GM21528 (cell line): ENCODE data around the gene RPS19.
"Not testable (repeated sequence)": the region's sequence is repeated elsewhere in the genome, so short reads cannot be mapped to it uniquely, and the experiment has no call there.

Experiments
- ATAC-seq: cut with Tn5 transposase; IDR thresholded peaks from one replicate; pipeline ENCODE4 v1.9.1; 2021; ENCODE audit warnings: mild to moderate bottlenecking, moderate library complexity; ENCODE audit not compliant: unreplicated experiment, low FRiP score

Gene RPS19

DNA sequence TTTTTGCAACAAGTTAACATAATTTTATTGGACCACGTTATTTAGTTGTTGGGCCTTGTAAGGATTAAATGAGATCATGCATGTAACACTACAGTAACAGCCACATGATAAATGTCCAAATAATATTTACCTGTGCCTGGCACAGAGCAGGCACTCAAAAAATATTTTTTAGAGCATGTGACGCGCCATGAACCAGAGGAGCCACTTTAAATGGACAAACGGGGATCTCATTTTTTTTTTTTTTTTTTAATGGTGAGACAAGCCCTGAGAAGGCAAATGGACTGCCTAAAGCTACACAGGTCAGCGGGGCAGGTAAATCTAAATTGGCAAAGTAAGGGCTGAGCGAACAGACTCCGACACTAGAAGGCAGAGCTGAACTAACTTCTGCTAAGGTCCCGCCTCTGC lies 840 bp upstream of the RPS19 start:
- ATAC-seq: no peak

DNA sequence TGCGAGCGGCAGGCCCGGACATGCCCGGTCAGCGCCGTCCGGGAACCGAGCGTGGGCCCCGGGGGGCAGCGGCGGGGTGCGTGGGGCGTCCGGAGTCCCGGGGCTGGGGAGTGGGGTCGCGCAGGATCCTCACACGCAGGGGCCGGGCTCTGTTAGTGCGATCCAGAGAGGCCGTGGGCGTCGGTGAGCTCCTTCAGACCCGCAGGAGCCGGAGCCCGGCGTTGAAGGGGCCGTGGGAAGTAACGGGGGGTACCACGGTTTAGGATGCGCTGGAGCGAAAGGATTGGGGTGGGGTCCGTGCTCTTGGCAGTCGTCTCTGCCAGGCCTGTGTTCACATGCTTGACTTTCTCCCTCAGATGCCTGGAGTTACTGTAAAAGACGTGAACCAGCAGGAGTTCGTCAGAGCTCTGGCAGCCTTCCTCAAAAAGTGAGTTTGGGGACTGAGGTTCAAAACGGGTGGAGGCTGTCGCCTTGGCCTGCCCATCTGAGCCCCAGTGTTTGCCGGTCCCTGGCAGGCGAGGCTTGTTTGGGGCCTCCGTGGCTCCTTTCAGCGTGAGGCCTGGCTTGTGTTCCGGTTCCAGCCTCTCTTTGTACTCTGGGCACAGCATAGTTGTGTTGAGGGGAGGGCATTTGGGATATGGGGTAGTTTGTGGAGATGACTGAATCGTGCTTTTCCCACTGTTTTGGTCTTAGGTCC lies 512 bp downstream of the RPS19 start:
- ATAC-seq: no peak

DNA sequence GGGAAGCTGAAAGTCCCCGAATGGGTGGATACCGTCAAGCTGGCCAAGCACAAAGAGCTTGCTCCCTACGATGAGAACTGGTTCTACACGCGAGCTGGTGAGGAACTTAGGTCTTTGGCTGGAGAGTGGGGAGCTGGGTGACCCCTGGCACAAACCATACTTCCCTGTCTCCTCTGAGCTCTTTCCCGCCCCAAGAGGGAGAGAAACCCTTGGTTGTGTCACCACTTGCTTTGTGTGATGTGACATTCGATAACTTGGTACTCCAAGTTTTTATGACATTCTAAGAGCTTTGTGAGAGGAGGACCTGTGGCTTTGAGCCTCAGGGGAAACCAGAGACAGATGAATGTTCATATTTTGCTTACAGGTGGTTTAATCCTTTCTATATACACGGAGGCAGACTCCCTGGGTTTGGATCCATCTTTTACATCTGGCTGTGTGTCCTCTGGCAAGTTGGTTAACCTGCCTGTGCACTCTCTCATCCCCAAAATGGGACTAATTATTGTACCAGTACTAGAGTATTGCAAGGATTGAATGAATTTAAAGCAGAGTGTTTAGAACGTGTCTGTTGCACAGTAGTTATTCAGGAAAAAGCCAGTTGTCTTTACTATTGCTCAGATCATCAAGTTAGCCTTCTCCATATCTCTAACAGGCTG lies 1.2 kb downstream of the RPS19 start:
- no peak for ATAC-seq

DNA sequence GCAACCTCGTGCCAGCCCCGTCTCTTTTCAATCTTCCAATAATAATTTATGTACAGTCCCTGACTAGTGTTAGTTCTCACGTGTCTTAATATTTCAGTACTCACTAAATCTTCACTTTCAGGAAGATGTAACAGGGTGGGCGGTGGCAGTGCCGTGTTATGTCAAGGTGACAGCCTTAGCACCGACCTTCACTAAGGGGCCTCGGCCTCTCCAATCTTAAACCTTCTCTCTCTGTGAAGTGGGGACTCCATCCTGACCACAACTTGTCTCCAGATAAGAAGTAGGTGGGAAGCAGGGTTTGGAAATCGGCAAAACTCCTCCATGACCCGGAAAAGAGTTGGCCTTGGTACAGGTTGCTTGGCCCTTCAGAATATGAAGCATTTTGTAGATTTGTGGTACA lies 1.8 kb downstream of the RPS19 start:
- ATAC-seq: no peak

DNA sequence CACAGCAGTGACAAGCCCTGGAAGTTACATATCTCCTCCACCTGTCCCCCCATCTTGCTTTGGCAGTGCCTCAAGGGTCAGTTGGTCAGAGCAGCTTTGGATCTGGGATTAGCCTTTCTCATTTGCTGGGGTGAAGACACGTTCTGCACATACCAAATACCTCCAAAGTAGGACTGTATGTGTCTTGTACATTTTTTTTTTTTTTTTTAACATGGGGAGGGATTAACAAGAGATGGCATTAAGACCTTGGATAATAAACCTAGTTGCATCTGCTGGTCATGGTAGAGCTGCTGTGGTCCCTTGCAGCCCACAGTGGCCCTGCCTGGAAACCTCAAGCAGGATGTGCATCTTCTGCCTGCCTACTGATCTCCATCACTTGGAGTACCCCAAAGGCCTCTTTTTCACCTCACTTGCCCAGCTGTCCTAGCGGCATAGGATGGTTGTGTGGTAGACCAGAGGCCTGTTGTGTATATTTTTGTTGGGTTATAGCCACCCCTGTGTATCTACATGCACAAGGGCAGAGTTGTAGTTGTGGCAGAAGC lies 2.5 kb downstream of the RPS19 start:
- no peak for ATAC-seq

DNA sequence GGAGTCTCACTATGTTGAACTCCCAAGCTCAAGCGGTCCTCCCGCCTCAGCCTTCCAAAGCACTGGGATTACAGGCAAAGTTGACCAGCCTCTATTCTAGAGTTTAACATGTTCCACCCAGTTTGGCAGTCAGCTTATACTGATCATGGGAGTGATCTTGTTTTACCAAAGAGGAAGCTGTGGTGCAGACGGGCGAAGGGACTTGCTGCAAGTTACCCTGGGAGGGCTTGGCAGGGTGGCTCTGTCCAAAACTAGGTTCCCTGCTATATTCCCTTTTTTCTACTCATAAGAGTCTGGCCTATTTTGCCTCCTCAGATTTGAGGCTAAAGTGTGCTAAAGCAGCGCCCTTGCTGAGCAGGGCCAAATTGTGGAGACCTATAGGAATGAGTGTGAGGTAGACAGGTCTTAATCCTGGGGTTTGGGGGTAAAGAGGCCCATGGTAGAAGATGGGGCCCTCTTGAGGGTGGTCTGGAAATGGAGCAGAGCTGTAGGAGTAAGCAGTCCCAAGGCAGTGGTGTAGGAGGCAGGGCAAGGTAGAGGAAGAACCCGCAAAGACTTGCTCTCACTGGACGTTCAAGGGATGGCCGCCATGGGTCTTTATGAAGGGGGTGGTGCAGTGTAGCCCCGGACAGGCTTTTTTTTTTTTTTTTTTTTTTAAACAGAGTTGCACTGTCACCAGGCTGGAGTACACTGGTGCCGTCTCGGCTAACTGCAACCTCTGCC lies 3.3 kb downstream of the RPS19 start:
- ATAC-seq: no peak

DNA sequence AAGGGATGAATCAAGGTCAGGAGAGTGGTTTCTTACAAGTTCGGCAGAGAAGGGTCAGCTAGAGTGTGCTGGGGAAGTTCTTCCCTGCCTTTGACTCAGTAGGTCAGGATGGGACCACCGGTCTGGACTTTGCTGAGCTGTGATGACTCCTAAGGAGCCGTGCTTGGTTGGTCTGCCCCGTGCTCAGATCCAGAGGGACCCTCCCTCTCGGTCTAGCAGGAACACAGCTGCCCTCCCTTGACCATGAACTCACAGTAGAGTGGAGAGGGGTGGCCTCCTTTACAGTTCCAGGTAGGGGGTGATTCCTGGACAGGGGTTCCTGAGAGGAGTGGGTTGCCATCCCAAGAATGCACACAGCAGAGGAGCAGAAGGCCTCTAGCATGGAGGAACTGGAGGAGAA lies 4.3 kb downstream of the RPS19 start:
- ATAC-seq: no peak

DNA sequence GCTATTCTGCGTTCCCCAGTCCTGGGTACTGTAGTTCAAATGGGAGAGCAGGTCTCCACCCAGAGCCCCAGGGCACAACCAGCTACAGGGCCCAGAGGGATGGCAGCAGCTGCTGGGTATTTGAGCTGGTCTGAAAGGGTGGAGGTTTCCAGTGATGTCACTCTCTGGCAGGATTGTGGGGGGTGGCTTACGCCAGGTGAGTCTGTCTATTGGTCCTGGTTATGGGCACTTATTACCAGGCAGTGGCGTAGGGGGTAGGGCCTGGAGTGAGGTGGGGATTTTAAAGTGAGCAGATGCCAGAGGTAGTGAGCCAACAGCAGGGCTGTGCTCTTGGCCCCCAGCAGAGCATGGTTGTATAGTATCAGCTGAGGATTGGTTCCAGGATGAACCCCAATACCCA lies 6.2 kb downstream of the RPS19 start:
- ATAC-seq: no peak

DNA sequence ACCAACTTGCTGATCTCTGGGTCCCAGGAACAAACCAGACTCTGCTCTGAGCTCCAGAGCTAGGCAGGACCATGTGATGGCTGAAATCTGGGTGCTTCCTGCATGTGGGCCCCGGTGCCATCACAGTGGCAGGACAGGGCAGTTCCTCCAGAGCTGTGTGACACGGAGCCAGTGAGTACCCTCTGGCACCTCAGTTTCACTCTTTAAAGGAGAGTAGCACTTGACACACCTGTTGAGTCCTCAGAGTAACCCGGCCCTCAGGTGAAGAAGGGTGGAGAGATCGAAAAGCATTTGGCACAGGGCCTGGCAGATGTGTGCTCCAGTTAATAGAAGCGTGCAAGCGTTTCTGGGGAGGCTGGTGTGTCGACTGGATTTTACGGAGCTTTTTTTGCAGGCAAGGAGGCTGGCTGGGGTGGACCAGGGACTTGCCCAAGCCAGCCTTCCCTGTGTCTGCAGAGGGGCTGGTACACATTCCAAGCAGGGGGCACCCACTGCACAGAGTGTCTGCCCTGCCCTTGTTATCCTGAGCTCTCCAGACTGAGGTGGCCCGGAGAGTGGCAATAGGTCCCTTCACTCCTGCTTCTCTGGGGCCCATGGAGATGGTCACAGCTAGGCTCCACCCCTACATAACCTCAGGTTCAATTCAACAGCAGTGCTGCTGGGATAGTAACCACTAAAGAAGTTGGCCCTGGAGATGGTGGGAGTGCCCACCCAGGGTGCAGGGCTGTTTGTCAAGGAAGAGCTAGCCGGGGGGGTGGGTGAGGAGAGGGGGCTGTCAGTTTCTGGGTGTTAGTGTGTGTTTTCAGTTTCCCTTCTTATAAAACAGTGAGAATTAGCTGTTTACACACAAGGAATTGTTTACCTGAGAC lies 8.3 kb downstream of the RPS19 start:
- ATAC-seq: no peak

DNA sequence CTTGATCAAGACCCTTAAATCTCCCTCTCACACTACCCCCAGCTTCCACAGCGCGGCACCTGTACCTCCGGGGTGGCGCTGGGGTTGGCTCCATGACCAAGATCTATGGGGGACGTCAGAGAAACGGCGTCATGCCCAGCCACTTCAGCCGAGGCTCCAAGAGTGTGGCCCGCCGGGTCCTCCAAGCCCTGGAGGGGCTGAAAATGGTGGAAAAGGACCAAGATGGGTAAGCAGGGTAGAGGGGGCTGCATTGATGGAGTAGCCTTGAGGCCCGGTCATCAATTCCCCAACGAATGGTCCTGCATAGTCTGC lies 8.9 kb downstream of the RPS19 start:
- no peak for ATAC-seq

DNA sequence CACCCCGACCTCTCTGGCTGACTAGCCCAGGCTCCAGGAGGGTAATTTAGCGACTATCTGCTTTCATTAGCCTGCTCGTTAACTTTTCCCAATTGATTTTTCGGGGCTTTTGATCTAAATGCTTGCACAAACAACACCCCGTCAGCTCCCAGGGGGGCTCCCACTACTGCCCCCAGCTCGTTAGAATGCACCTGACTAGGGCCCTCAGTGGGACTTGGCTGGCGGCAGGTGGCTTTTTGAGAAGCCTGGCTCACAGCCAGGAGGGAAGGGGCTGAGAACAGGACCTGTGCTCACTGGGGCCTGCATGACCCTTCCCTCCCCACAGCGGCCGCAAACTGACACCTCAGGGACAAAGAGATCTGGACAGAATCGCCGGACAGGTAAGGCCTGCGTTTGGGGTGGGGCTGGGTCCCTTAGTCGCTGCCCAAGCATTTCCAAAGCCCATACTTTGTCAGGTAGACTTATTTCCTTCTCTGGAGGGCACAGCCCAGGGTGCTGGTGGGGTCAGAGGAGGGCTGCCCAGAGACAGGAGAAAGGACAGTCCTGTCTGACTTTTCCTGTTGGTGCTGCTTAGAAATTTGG lies 9.4 kb downstream of the RPS19 start:
- ATAC-seq: no peak

DNA sequence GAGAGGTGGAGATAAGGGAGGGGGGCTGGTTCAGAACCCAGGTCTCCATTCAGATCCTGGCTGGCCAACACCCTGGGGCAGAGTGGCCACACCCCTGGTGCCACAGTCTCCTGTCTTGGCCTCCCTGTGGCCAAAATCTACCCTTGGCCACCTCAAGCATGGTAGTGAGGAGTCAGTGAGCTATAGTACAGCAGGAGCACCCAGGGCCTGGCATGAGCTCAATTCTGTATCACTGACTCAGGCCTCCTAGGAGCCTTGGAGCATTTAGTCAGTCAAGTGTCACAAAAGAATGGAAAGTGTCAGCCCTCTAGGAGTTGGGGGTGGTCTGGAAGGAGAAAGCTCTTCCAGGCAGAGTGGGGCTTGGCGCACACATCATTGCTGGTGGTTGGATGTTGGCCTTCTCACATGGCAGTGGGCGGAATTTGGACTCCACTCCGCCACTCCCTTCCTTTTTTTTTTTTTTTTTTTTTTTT lies 10.4 kb downstream of the RPS19 start:
- no peak for ATAC-seq

DNA sequence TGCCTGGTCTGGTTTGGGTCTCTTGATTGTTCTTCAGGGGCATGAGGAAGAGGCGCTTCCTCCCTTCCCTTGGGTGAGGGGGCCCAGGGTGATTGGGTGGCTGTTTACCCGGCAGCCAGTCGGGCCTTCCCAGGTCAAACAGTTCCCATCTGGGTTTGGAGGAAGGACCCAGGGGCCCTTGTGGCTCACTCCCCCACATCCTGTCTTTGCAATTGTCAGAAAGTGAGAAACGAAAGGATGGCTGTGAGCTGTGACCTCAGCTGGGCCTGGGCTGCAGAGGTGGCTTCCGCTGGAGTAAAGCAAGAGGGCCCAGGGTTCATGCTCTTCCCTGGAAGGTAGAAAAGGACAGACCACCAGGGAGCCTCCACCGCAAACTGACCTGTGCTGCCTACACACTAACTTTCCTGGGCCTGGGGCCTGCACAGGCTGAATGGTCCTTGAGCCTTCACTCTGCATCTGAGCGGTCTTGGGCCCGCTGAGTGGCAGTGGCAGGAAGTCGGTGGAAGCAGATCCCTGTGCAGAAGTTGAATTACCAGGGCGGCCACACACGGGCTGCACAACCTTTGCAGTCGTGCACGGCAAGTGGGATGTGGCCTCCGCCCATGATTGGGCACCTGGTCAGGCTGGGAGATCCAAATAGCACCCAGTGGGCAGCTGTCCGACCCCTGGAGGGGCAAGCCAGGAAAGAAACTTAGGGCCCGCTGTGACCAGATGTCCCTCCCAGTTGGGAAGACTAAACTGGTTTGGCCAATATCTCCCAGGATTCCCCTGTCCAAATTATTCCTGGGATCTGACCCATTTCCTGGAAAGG lies 11.7 kb downstream of the RPS19 start:
- ATAC-seq: no peak

DNA sequence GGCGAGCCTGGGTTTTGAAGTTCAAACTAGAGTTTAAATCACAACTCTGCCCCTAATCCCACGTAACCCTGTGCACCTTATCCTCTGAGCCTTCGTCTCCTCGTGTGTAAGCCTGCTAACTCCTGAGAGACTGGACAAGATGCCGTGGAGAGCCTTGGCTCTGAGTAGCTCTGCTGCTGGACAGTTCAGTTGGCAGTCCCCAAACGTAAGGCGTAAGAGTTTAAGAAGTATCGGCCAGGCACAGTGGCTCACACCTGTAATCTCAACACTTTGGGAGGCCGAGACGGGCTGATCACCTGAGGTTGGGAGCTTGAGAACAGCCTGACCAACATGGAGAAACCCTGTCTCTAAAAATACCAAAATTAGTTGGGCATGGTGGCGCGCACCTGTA lies 12.3 kb downstream of the RPS19 start:
- ATAC-seq: no peak

DNA sequence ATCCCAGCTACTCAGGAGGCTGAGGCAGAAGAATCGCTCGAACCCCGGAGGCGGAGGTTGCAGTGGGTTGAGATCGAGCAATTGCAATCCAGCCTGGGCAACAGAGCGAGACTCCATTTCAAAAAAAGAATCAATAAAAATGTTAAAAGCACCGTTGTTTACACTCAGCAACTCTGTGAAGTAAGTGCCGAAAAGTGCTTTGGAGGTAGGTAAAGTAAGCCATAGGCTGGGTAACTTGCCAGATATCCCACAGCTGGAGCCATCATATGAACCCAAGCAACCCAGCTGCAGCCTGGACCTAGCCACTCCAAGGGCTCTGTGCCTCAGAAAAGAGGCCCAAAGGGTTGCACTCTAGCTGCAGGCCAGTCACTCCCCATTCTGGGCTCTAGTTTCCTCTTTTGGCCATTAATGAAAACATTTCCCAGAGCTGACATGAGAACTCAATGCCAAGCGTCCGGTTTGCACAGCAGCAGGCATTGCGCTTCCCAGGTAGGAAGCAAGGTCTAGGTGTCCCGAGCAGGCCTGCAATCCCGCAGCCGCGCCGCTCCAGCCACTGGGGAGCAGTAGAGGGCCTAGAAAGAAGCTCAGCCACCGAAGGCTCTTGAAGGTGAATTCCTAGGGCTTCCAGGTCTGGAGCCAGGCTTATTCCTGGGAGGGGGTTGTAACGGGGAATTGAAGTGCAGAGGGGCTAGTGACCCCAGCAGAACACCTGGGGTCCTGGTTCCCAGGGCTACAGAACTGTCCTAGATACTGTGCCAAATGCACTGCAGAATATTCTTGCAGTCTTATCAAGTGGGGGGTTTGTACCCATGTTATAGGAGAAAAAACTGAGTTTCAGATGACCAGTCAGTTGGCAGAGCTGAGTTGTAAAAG lies 13.0 kb downstream of the RPS19 start:
- no peak for ATAC-seq

DNA sequence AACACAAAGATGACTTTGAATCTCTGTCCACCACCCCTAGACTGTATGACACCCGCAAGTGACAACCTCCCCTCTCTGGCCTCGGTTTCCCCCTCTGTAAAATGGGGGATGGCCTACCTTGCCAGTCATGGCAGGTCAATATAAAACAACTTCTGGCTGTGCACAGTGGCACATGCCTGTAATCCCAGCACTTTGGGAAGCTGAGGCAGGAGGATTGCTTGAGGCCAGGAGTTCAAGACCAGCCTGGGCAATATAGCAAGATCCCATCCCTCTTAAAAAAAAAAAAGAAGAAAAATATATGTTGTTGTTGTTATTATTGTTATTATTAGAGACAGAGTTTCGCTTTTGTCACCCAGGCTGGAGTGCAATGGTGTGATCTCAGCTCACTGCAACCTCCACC lies 15.9 kb downstream of the RPS19 start:
- ATAC-seq: not testable (repeated sequence)

DNA sequence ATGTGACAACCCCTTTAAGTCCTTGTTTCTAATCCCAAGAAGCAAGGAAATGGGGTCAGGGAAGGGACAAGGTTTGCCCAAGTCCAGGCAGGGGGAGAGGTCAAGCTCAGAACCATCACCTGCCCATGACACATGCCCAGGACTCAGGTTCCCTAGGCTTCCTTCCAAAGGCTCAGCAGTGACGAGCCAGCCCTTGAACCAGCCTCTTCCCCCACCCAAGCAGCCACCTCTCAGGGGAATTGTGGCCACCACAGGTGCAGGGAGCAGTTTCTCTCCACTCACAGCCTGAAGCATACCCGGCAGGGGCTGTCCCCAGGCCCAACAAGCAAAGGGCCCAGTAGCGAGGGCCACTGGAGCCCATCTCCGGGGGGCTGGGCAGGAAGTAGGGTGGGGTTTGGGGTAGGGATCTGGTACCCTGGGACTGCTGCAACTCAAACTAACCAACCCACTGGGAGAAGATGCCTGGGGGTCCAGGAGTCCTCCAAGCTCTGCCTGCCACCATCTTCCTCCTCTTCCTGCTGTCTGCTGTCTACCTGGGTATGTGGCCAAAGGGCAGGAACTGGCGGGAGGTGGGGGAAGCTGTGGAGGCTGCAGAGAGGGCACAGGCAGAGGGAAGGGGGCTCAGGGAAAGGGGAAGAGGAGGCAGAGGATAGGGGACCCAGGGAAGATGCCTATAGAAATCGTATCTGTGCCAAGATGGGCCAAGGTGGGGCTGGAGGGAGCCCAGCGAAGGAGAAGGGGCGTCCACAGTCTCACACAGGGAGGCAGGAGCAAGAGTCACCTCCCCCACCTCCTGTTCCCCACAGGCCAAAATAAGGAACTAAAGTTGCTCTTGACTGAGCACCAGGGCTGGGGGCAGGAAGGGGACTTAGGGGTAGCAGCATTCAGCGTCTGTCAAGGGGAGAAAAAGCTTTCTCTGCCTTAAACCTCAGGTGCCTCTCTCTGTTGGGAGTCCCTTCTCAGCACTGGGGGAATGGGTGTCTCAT lies 17.1 kb downstream of the RPS19 start, which contains the start of gene CD79A:
Gene CD79A (plus strand): TSS at position 433 of the 986 bp plus-strand sequence. CDS start 26 bp downstream, at position 459.
- peak; percentile 49 for ATAC-seq
